K562 (cell line): Measurements from ENCODE around the gene CMBL. TPM values are rescaled to one million over a fixed set of nuclear protein-coding genes. Genes with fewer than 3 reads are reported as not detected.

ENCODE experiments used
- ATAC-seq: fragments of 200-7000 bp; cut with Tn5 transposase; 3 replicates; pipeline ENCODE4 v1.9.1; 2020; ENCODE audit warnings: moderate library complexity
- BruUV-seq: library from RNA; stranded (reverse); fragments of 400-500 nt; replicated peaks from 2 replicates; lab custom pipeline; 2021; lab: Mats Ljungman, UMichigan
- CTCF ChIA-PET: fragments of 300-600 bp; formaldehyde crosslinking; extraction: SDS; loops from one replicate; lab custom pipeline; 2021; ENCODE audit warnings: low intra/inter-chr PET ratio; lab: Yijun Ruan, JAX
- POLR2A ChIA-PET: fragments of 300-600, 350-650 bp; sonication (Branson Sonifier 250); formaldehyde crosslinking; extraction: SDS; loops from one replicate; lab custom pipeline; 2021; ENCODE audit warnings: antibody characterized with exemption, inconsistent platforms; lab: Yijun Ruan, JAX
- DNase-seq, 4 experiments: peaks; one replicate each; pipeline versions ENCODE4 v3.0.0 to v3.0.0-alpha.2; 2011 to 2018; ENCODE audit warnings: low spot score in 3 of 4, mixed read lengths in 3 of 4; ENCODE audit errors: extremely low read depth in 1 of 4
- FAIRE-seq: peaks from 2 replicates; lab custom pipeline; 2011; peaks lifted over from hg19 to GRCh38; lab: Jason Lieb, UNC
- H2AFZ ChIP-seq: 2 replicates; pipeline ENCODE4 v1.6.0; 2011; ENCODE audit warnings: low read depth, low read length, control low read depth, inconsistent platforms
- H3K27ac ChIP-seq: fragments of 200-600 bp; 3 replicates; pipeline ENCODE4 v1.8.0; 2011; ENCODE audit warnings: low read depth, mild to moderate bottlenecking, control low read depth, inconsistent platforms, low read length, moderate library complexity, mixed read lengths; ENCODE audit errors: extremely low read depth
- H3K27me3 ChIP-seq, 2 experiments: fragments of 300-600 bp in 1 of 2; 2 replicates in 1 of 2; 3 replicates in 1 of 2; pipeline versions ENCODE4 v1.6.0 to v1.8.0; 2011; ENCODE audit warnings: inconsistent platforms in 2 of 2, low read length in 2 of 2, mild to moderate bottlenecking in 1 of 2, mixed read lengths in 1 of 2, moderate library complexity in 1 of 2; ENCODE audit not compliant: control insufficient read depth in 2 of 2, insufficient read depth in 2 of 2
- H3K36me3 ChIP-seq: fragments of 300-600 bp; 3 replicates; pipeline ENCODE4 v1.8.0; 2011; ENCODE audit warnings: mild to moderate bottlenecking, low read length, inconsistent platforms; ENCODE audit not compliant: control insufficient read depth, insufficient read depth
- H3K4me1 ChIP-seq, 2 experiments: fragments of 200-600 bp in 1 of 2; replicated peaks in 1 of 2; 2 replicates in 1 of 2; 3 replicates in 1 of 2; pipeline versions ENCODE4 v1.5.1 to v1.8.0; 2011; ENCODE audit warnings: inconsistent platforms in 2 of 2, low read length in 2 of 2, mild to moderate bottlenecking in 1 of 2, mixed read lengths in 1 of 2, moderate library complexity in 1 of 2; ENCODE audit not compliant: control insufficient read depth in 2 of 2, insufficient read depth in 2 of 2
- H3K4me2 ChIP-seq: 2 replicates; pipeline ENCODE4 v1.6.1; 2011; ENCODE audit warnings: low read length, control low read depth, inconsistent platforms, mixed read lengths; ENCODE audit not compliant: insufficient read depth
- H3K4me3 ChIP-seq: fragments of 200-600 bp; sonication (generic), shearing (Covaris generic); 2 replicates; pipeline ENCODE4 v1.5.1; 2016; ENCODE audit warnings: control low read depth, inconsistent platforms
- H3K79me2 ChIP-seq: fragments of 200-600 bp; 3 replicates; pipeline ENCODE4 v1.8.0; 2011; ENCODE audit warnings: low read length, inconsistent platforms; ENCODE audit not compliant: control insufficient read depth, insufficient read depth
- H3K9ac ChIP-seq, 2 experiments: 2 replicates each; pipeline versions ENCODE4 v1.6.0 to v1.6.1; 2011; ENCODE audit warnings: low read depth in 2 of 2, low read length in 2 of 2, control low read depth in 1 of 2, inconsistent platforms in 1 of 2, mild to moderate bottlenecking in 1 of 2, mixed read lengths in 1 of 2; ENCODE audit not compliant: insufficient read depth in 1 of 2
- H3K9me1 ChIP-seq: one replicate; pipeline ENCODE4 v1.6.0; 2011; ENCODE audit warnings: inconsistent platforms, mild to moderate bottlenecking, low read length, moderate library complexity; ENCODE audit not compliant: control insufficient read depth, insufficient read depth
- H3K9me3 ChIP-seq: replicated peaks from 2 replicates; pipeline ENCODE4 v1.5.1; 2011; ENCODE audit warnings: low read depth, low read length, inconsistent platforms; ENCODE audit not compliant: control insufficient read depth, insufficient read depth
- H4K20me1 ChIP-seq: replicated peaks from 2 replicates; pipeline ENCODE4 v1.6.1; 2011; ENCODE audit warnings: low read length, inconsistent platforms, mixed read lengths; ENCODE audit not compliant: control insufficient read depth, insufficient read depth
- ARID2 ChIP-seq: fragments of 450-650 bp; IDR thresholded peaks from 2 replicates; pipeline ENCODE4 v1.6.1; 2017; ENCODE audit warnings: antibody characterized with exemption, mild to moderate bottlenecking
- CREB3L1 ChIP-seq: fragments of 450-650 bp; IDR thresholded peaks from 2 replicates; pipeline ENCODE4 v1.6.1; 2014; ENCODE audit warnings: low read depth, mild to moderate bottlenecking, moderate library complexity, borderline replicate concordance
- GATAD2B ChIP-seq: fragments of 450-650 bp; IDR thresholded peaks from 2 replicates; pipeline ENCODE4 v1.6.1; 2017; ENCODE audit warnings: mild to moderate bottlenecking, borderline replicate concordance
- RCOR1 ChIP-seq, 2 experiments: IDR thresholded peaks; 2 replicates each; pipeline ENCODE4 v1.6.1; 2012; ENCODE audit warnings: low read depth in 2 of 2, low read length in 2 of 2, borderline replicate concordance in 1 of 2, improper control_type of control experiment in 1 of 2
- ZKSCAN1 ChIP-seq: fragments of 150-350 bp; IDR thresholded peaks from 2 replicates; pipeline ENCODE4 v1.6.1; 2016; ENCODE audit warnings: low read depth, low read length
- WGBS: fragments of 100-300 bp; shearing (Covaris generic); methylation state at CpG from one replicate; pipeline ENCODE4 v1.1.6; 2016; ENCODE audit warnings: low coverage, mixed read lengths; ENCODE audit not compliant: insufficient coverage; ENCODE audit errors: missing lambda C conversion rate; 5-methylcytosine and 5-hydroxymethylcytosine counted together
- in situ Hi-C: fragments of 300-500 bp; cut with MboI; formaldehyde crosslinking; loops from 4 replicates; pipeline ENCODE4 v1.15.0; 2018; ENCODE audit warnings: inconsistent platforms, mixed read lengths
- intact Hi-C: fragments of 100-400 bp; cut with micrococcal nuclease; formaldehyde crosslinking; loops from 2 replicates; pipeline ENCODE4 v1.14.2; 2022
- polyA plus RNA-seq, 8 experiments: library from polyadenylated mRNA; depleted of rRNA in 4 of 8; stranded (reverse) in 5 of 8; unstranded in 3 of 8; fragments of >200 nt; fragmentation: Nextera tagmentation in 2 of 8; fragmentation: Illumina TruSeq in 1 of 8; extraction: Ambion mirVana in 2 of 8; extraction: Trizol in 1 of 8; gene quantifications; 2 replicates each; pipeline versions ENCODE4 v1.2.1 to v1.2.3, GENCODE V29; 2011 to 2014; ENCODE audit warnings: inconsistent platforms in 1 of 8, missing spikeins in 1 of 8
- total RNA-seq, 7 experiments: library from RNA; depleted of rRNA in 6 of 7; stranded (reverse); fragments of >200 nt in 6 of 7; fragmentation: Illumina TruSeq in 2 of 7; extraction: Trizol in 2 of 7; gene quantifications; 2 replicates each; pipeline versions ENCODE4 v1.2.1 to v1.2.3, GENCODE V29; 2011 to 2021; ENCODE audit warnings: low replicate concordance in 1 of 7

Gene CMBL
- total and polyA plus RNA-seq, 9 of the 15 experiments (the other 6 are each of a cell fraction or from before 2014, with no cell fraction given): 22.6 to 192 (median 71.1) TPM

GRCh38 chr5:10351199-10351905, 43.6 kb upstream of the CMBL start (continued):
- TF ChIP-seq RCOR1 (IDR thresholded peaks at IDR 0.05; ENCODE audit: borderline replicate concordance in 1 of 2, low read depth in 2 of 2, low read length in 2 of 2) (peak in 1 of 2 experiments; percentile 30; a peak in 1 of 4 replicates), CREB3L1 (no peak)

GRCh38 chr5:10348258-10348657, 40.6 kb upstream of the CMBL start:
- CTCF ChIA-PET: no interaction called here
- no peak overlapping the region for H3K9ac ChIP-seq
- peak overlapping the region; percentile 18; the same call in 1 of the 3 replicates for H3K27ac ChIP-seq
- ATAC-seq: no peak
- no peak for TF ChIP-seq GATAD2B
- no peak for TF ChIP-seq ARID2
- peak; percentile 89 for TF ChIP-seq ZKSCAN1
- TF ChIP-seq, all 486 proteins: peak for 1
- in situ Hi-C loops (no loop called here), intact Hi-C loops (no loop called here)
- Histone ChIP-seq H3K9me1 (no peaks in the 10 kb centered on the region), H4K20me1 (no peaks in the 10 kb centered on the region), H3K27me3 (no peaks in the 10 kb centered on the region), H3K79me2 (peaks cover 22% of the 10 kb centered on the region), H3K4me2 (no peak overlapping the region), H2AFZ (peak overlapping the region; percentile 48; the same call in 1 of the 2 replicates), H3K4me3 (no peak overlapping the region), H3K4me1 (peaks cover 17 to 18% of the 10 kb centered on the region in 2 experiments), H3K9me3 (no peaks in the 10 kb centered on the region), H3K36me3 (no peaks in the 10 kb centered on the region)
- DNase-seq (no peak), FAIRE-seq (no peak)
- BruUV-seq: no TSS peak
- 92% methylated on average over 2 of the region's 2 CpGs for WGBS
- POLR2A ChIA-PET: no interaction called here
